HFFc6 (cell line): ENCODE data around the gene ABHD11. TPM values are rescaled to one million over a fixed set of nuclear protein-coding genes. Genes with fewer than 3 reads are reported as not detected.
"Not testable (repeated sequence)": the region's sequence is repeated elsewhere in the genome, so short reads cannot be mapped to it uniquely, and the experiment has no call there.

Experiments used
- DNase-seq: peaks from one replicate; pipeline ENCODE4 v3.0.0-alpha.2; 2018
- H3K27ac Mint-ChIP-seq: 2 replicates; pipeline ENCODE4 v1.8.0; 2020; ENCODE audit warnings: mild to moderate bottlenecking, mixed read lengths
- H3K27me3 Mint-ChIP-seq: 2 replicates; pipeline ENCODE4 v1.8.0; 2021; ENCODE audit warnings: mild to moderate bottlenecking, moderate library complexity, mixed read lengths; ENCODE audit not compliant: insufficient read depth
- H3K36me3 Mint-ChIP-seq: 2 replicates; pipeline ENCODE4 v1.8.0; 2021; ENCODE audit warnings: low read depth, mixed read lengths
- H3K4me1 Mint-ChIP-seq: 2 replicates; pipeline ENCODE4 v1.8.0; 2020; ENCODE audit warnings: low read depth, mixed read lengths
- H3K4me3 Mint-ChIP-seq: 2 replicates; pipeline ENCODE4 v1.8.0; 2020; ENCODE audit warnings: mild to moderate bottlenecking, moderate library complexity, mixed read lengths
- H3K9me3 Mint-ChIP-seq: 2 replicates; pipeline ENCODE4 v1.8.0; 2020; ENCODE audit warnings: mild to moderate bottlenecking, mixed read lengths
- total RNA-seq, 6 experiments: library from RNA; stranded (reverse); fragmentation: NEBNext Ultra II Directional; extraction: Animal tissue kit (Norgen Biotek cat#: 25700); gene quantifications; 2 replicates in 1 of 6; 3 replicates in 5 of 6; pipeline ENCODE4 v1.2.3, GENCODE V29; 2021
- TF ChIP-seq, protein P1 (sequence below): fragments of 200-600 bp; sonication (generic); IDR thresholded peaks from 2 replicates; pipeline ENCODE4 v1.5.0; 2021; ENCODE audit warnings: antibody characterized with exemption, mild to moderate bottlenecking

Gene ABHD11
- total RNA-seq, 6 experiments from 2014 or later = 10.3 to 18.6 (median 16.8) TPM

GRCh38 chr7:73728551-73728950 lies 10.1 kb downstream of the ABHD11 start:
- DNase-seq = no peak
- no peak overlapping the region for H3K4me3 Mint-ChIP-seq
- H3K4me1 Mint-ChIP-seq = peaks cover 11% of the 10 kb centered on the region; the same call in 1 of the 2 replicates
- H3K9me3 Mint-ChIP-seq = no peaks in the 10 kb centered on the region
- H3K27ac Mint-ChIP-seq = no peak overlapping the region
- no peaks in the 10 kb centered on the region for H3K36me3 Mint-ChIP-seq
- TF ChIP-seq, protein P1, sequence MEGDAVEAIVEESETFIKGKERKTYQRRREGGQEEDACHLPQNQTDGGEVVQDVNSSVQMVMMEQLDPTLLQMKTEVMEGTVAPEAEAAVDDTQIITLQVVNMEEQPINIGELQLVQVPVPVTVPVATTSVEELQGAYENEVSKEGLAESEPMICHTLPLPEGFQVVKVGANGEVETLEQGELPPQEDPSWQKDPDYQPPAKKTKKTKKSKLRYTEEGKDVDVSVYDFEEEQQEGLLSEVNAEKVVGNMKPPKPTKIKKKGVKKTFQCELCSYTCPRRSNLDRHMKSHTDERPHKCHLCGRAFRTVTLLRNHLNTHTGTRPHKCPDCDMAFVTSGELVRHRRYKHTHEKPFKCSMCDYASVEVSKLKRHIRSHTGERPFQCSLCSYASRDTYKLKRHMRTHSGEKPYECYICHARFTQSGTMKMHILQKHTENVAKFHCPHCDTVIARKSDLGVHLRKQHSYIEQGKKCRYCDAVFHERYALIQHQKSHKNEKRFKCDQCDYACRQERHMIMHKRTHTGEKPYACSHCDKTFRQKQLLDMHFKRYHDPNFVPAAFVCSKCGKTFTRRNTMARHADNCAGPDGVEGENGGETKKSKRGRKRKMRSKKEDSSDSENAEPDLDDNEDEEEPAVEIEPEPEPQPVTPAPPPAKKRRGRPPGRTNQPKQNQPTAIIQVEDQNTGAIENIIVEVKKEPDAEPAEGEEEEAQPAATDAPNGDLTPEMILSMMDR = no peak
- no peaks in the 10 kb centered on the region; the same call in 1 of the 2 replicates for H3K27me3 Mint-ChIP-seq

- TF ChIP-seq, protein P1 = no peak
These were observed 10.7 kb downstream of the ABHD11 start for GRCh38 chr7:73727952-73728351.

GRCh38 chr7:73726083-73726466 lies 12.5 kb downstream of the ABHD11 start:
- Mint-ChIP-seq H3K4me1 (peaks cover 11% of the 10 kb centered on the region; the same call in 1 of the 2 replicates), H3K27me3 (no peaks in the 10 kb centered on the region), H3K27ac (no peak overlapping the region), H3K36me3 (no peaks in the 10 kb centered on the region), H3K9me3 (no peaks in the 10 kb centered on the region), H3K4me3 (no peak overlapping the region)
- no peak for DNase-seq
- TF ChIP-seq, protein P1 = peak; percentile 46

More at GRCh38 chr7:73727952-73728351, 10.7 kb downstream of the ABHD11 start:
- no peaks in the 10 kb centered on the region; the same call in 1 of the 2 replicates for H3K27me3 Mint-ChIP-seq
- H3K27ac Mint-ChIP-seq = no peak overlapping the region
- H3K36me3 Mint-ChIP-seq = no peaks in the 10 kb centered on the region
- peaks cover 11% of the 10 kb centered on the region; the same call in 1 of the 2 replicates for H3K4me1 Mint-ChIP-seq
- no peak for DNase-seq
- no peak overlapping the region for H3K4me3 Mint-ChIP-seq
- H3K9me3 Mint-ChIP-seq = no peaks in the 10 kb centered on the region

DNA sequence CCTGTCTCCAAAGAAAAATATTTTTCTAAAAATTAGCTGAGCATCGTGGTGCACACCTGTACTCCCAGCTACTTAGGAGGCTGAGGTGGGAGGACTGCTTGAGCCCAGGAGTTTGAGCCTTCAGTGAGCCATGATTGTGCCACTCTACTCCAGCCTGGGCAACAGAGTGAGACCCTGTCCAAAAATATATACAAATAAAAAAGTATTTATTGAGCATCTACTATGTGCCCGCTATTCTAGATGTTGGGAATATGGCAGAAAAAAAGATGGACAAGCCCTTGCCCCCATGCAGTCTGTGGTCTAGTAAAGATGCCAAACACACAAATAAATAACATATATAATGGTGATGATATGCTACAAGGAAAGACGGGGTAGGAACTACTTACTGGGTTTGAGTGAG lies 14.8 kb downstream of the ABHD11 start:
- Mint-ChIP-seq H3K9me3 (no peaks in the 10 kb centered on the region), H3K36me3 (no peaks in the 10 kb centered on the region), H3K27ac (no peak overlapping the region), H3K4me3 (no peak overlapping the region), H3K4me1 (peaks cover 16% of the 10 kb centered on the region), H3K27me3 (no peaks in the 10 kb centered on the region)
- TF ChIP-seq, protein P1 = no peak
- DNase-seq = no peak

- no peaks in the 10 kb centered on the region; the same call in 1 of the 2 replicates for H3K27me3 Mint-ChIP-seq
- no peaks in the 10 kb centered on the region for H3K36me3 Mint-ChIP-seq
- no peak overlapping the region for H3K27ac Mint-ChIP-seq
- H3K4me1 Mint-ChIP-seq = peaks cover 15% of the 10 kb centered on the region
- no peak overlapping the region for H3K4me3 Mint-ChIP-seq
- no peaks in the 10 kb centered on the region for H3K9me3 Mint-ChIP-seq
- no peak for DNase-seq
- TF ChIP-seq, protein P1 = no peak
These were observed 15.8 kb downstream of the ABHD11 start for GRCh38 chr7:73722785-73723184.

DNA sequence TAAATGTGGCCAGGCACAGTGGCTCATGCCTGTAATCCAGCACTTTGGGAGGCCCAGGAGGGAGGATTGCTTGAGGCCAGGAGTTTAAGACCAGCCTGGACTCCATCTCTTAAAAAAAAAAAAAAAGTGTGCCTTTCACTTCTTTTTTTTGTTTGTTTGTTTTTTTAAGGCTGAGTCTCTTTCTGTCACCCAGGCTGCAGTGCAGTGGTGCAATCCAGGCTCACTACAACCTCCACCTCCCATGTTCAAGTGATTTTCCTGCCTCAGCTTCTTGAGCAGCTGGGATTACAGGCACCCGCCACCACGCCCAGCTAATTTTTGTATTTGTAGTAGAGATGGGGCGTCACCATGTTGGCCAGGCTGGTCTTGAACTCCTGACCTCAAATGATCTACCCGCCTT lies 16.4 kb downstream of the ABHD11 start:
- peaks cover 20% of the 10 kb centered on the region for H3K4me1 Mint-ChIP-seq

More for the DNA sequence above, 16.4 kb downstream of the ABHD11 start:
- DNase-seq, H3K4me3 Mint-ChIP-seq, H3K9me3 Mint-ChIP-seq, H3K36me3 Mint-ChIP-seq, H3K27me3 Mint-ChIP-seq, H3K27ac Mint-ChIP-seq: not testable (repeated sequence)
